HCT116 (cell line): Measurements from ENCODE around the gene GARIN1A. TPM values are rescaled to one million over a fixed set of nuclear protein-coding genes. Genes with fewer than 3 reads are reported as not detected.

ENCODE experiments used
- ATAC-seq: fragments of 200-7000 bp; cut with Tn5 transposase; 2 replicates; pipeline ENCODE4 v1.9.1; 2020; ENCODE audit warnings: mild to moderate bottlenecking, moderate library complexity
- BruUV-seq: library from RNA; stranded (reverse); fragments of 400-500 nt; replicated peaks from 2 replicates; lab custom pipeline; 2021; lab: Mats Ljungman, UMichigan
- CTCF ChIA-PET: fragments of 300-600 bp; sonication (Branson Sonifier 250); formaldehyde crosslinking; loops from one replicate; lab custom pipeline; 2021; ENCODE audit warnings: antibody characterized with exemption; lab: Charles Lee
- POLR2A ChIA-PET: fragments of 300-600, 350-600 bp; sonication (Branson Sonifier 250); formaldehyde crosslinking; loops from one replicate; lab custom pipeline; 2021; ENCODE audit warnings: antibody characterized with exemption; lab: Charles Lee
- RAD21 ChIA-PET, 2 experiments: fragments of 300-600 bp; sonication (Branson Sonifier 250); formaldehyde crosslinking; loops; one replicate each; lab custom pipeline; 2023; ENCODE audit warnings: low total read pairs in 2 of 2; ENCODE audit not compliant: uncharacterized antibody in 2 of 2, unreplicated experiment in 2 of 2, low non-redundant PET in 1 of 2; lab: Charles Lee
- DNase-seq: peaks from one replicate; pipeline ENCODE4 v3.0.0-alpha.2; 2010; ENCODE audit warnings: low read depth, low spot score
- H2AFZ ChIP-seq: fragments of 200-600 bp; shearing (Covaris generic), sonication (generic); 2 replicates; pipeline ENCODE4 v1.6.1; 2017; ENCODE audit warnings: low read depth, mixed run types, mixed read lengths, antibody characterized with exemption, low read length; ENCODE audit not compliant: poor library complexity, severe bottlenecking
- H3K27ac ChIP-seq: 2 replicates; pipeline ENCODE4 v1.5.1; 2012; ENCODE audit warnings: low read depth, low read length
- H3K27me3 ChIP-seq: fragments of 200-600 bp; sonication (generic); 2 replicates; pipeline ENCODE4 v1.6.1; 2016; ENCODE audit warnings: mixed run types, low read length, mixed read lengths; ENCODE audit not compliant: insufficient read depth
- H3K36me3 ChIP-seq, 2 experiments: fragments of 200-500 bp in 1 of 2; fragments of 200-600 bp in 1 of 2; sonication (Bioruptor generic) in 1 of 2; sonication (generic) in 1 of 2; 2 replicates each; pipeline versions ENCODE4 v1.5.1 to v1.6.1; 2014 to 2016; ENCODE audit warnings: low read length in 2 of 2, inconsistent platforms in 1 of 2, mixed read lengths in 1 of 2, mixed run types in 1 of 2; ENCODE audit not compliant: insufficient read depth in 2 of 2, control insufficient read depth in 1 of 2
- H3K4me1 ChIP-seq, 2 experiments: fragments of 200-600 bp in 1 of 2; sonication (generic) in 1 of 2; 2 replicates each; pipeline versions ENCODE4 v1.5.1 to v1.6.1; 2012 to 2017; ENCODE audit warnings: low read length in 2 of 2, inconsistent platforms in 1 of 2, mild to moderate bottlenecking in 1 of 2, mixed read lengths in 1 of 2, mixed run types in 1 of 2, moderate library complexity in 1 of 2; ENCODE audit not compliant: insufficient read depth in 2 of 2, control insufficient read depth in 1 of 2
- H3K4me2 ChIP-seq: fragments of 200-600 bp; sonication (generic); 2 replicates; pipeline ENCODE4 v1.6.1; 2017; ENCODE audit warnings: mixed run types, low read length, mixed read lengths
- H3K4me3 ChIP-seq, 2 experiments: fragments of 200-600 bp in 1 of 2; sonication (generic) in 1 of 2; replicated peaks in 1 of 2; 2 replicates each; pipeline ENCODE4 v1.5.1; 2011 to 2016; ENCODE audit warnings: low read length in 2 of 2, control low read depth in 1 of 2, low read depth in 1 of 2, mild to moderate bottlenecking in 1 of 2, mixed read lengths in 1 of 2, mixed run types in 1 of 2
- H3K79me2 ChIP-seq: fragments of 200-600 bp; sonication (generic); 2 replicates; pipeline ENCODE4 v1.6.1; 2017; ENCODE audit warnings: mild to moderate bottlenecking, mixed run types, low read length, moderate library complexity, mixed read lengths; ENCODE audit not compliant: insufficient read depth
- H3K9ac ChIP-seq: fragments of 200-600 bp; sonication (generic); 2 replicates; pipeline ENCODE4 v1.6.1; 2016; ENCODE audit warnings: low read length, mixed read lengths
- H3K9me2 ChIP-seq: fragments of 200-600 bp; sonication (generic), shearing (Covaris generic); 2 replicates; pipeline ENCODE4 v1.6.1; 2017; ENCODE audit warnings: mixed run types, mild to moderate bottlenecking, moderate library complexity; ENCODE audit not compliant: insufficient read depth
- H3K9me3 ChIP-seq, 2 experiments: fragments of 200-500 bp in 1 of 2; fragments of 200-600 bp in 1 of 2; sonication (Bioruptor generic) in 1 of 2; sonication (generic) in 1 of 2; 2 replicates each; pipeline ENCODE4 v1.6.1; 2014 to 2017; ENCODE audit warnings: low read length in 2 of 2, mixed read lengths in 2 of 2, inconsistent platforms in 1 of 2, low read depth in 1 of 2, mild to moderate bottlenecking in 1 of 2, mixed run types in 1 of 2, moderate library complexity in 1 of 2; ENCODE audit not compliant: control insufficient read depth in 1 of 2, insufficient read depth in 1 of 2
- H4K20me1 ChIP-seq: fragments of 200-600 bp; sonication (generic), shearing (Covaris generic); 2 replicates; pipeline ENCODE4 v1.6.1; 2017; ENCODE audit warnings: mixed run types, mild to moderate bottlenecking, moderate library complexity; ENCODE audit not compliant: insufficient read depth
- CBX3 ChIP-seq: IDR thresholded peaks from 2 replicates; pipeline ENCODE4 v1.6.1; 2012; ENCODE audit warnings: low read depth
- CEBPB ChIP-seq: IDR thresholded peaks from 2 replicates; pipeline ENCODE4 v1.6.1; 2012; ENCODE audit warnings: low read depth
- TCF7L2 ChIP-seq: IDR thresholded peaks from 2 replicates; pipeline ENCODE4 v1.7.0; 2011; ENCODE audit warnings: borderline replicate concordance, inconsistent platforms; ENCODE audit not compliant: insufficient read depth, insufficient read length; ENCODE audit errors: extremely low read depth
- YY1 ChIP-seq: IDR thresholded peaks from 2 replicates; pipeline ENCODE4 v1.6.1; 2011; ENCODE audit warnings: low read length, low read depth, moderate library complexity, mild to moderate bottlenecking; ENCODE audit not compliant: insufficient replicate concordance; ENCODE audit errors: extremely low read depth
- ZNF274 ChIP-seq: fragments of 200-500 bp; sonication (Bioruptor generic); IDR thresholded peaks from 2 replicates; pipeline ENCODE4 v1.6.1; 2014; ENCODE audit warnings: mild to moderate bottlenecking, low read depth, low read length, inconsistent platforms
- intact Hi-C: fragments of 100-400 bp; cut with micrococcal nuclease; formaldehyde crosslinking; loops from 2 replicates; pipeline ENCODE4 v1.10.0; 2022
- total RNA-seq: library from RNA; stranded (reverse); gene quantifications from one replicate; pipeline ENCODE4 v1.2.1, GENCODE V29; 2021; ENCODE audit not compliant: unreplicated experiment
- TF ChIP-seq, protein P1 (sequence below): IDR thresholded peaks from 2 replicates; pipeline ENCODE4 v1.6.1; 2011; ENCODE audit warnings: mild to moderate bottlenecking, low read length, moderate library complexity; ENCODE audit not compliant: insufficient replicate concordance; ENCODE audit errors: extremely low read depth

Gene GARIN1A
- total RNA-seq, 1 experiment from 2014 or later = 0.49 TPM

DNA sequence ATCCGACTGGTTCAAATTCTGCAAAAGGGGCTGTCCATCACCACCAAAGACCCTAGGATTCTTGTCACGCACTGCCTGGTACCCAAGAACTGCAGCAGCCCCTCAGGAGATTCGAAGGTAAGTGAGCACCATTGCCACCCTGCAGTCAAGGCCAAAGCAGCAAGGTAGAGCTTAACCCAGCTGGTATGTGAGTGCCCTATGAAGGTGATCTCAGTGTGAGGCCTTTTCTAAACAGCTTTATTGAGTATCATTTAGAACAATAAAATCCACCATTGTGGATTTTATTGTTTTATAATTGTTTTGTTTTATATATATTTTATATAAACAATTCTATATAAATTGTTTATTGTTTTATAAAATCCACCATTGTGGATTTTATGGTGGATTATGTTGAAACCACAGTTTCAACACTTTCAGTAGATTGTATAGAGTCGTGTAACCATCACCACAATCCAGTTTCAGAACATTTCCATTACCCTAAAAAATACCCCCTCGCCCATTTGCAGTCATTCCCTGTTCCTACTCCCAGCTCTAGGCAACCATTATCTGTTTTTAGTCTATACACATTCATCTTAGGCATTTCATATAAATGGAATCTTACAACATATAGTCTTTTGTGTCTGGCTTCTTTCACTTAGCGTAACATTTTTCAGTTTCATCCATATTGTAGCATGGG lies 47.0 kb downstream of the GARIN1A start:
- intact Hi-C loops = no loop called here
- no TSS peak for BruUV-seq
- RAD21 ChIA-PET = no interaction called here
- TF ChIP-seq YY1 = no peak
- no peak for TF ChIP-seq ZNF274
- TF ChIP-seq, protein P1, sequence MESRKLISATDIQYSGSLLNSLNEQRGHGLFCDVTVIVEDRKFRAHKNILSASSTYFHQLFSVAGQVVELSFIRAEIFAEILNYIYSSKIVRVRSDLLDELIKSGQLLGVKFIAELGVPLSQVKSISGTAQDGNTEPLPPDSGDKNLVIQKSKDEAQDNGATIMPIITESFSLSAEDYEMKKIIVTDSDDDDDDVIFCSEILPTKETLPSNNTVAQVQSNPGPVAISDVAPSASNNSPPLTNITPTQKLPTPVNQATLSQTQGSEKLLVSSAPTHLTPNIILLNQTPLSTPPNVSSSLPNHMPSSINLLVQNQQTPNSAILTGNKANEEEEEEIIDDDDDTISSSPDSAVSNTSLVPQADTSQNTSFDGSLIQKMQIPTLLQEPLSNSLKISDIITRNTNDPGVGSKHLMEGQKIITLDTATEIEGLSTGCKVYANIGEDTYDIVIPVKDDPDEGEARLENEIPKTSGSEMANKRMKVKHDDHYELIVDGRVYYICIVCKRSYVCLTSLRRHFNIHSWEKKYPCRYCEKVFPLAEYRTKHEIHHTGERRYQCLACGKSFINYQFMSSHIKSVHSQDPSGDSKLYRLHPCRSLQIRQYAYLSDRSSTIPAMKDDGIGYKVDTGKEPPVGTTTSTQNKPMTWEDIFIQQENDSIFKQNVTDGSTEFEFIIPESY = no peak
- TF ChIP-seq, all 23 proteins: peak for 0
- DNase-seq = no peak
- no peaks in the 10 kb centered on the region for H4K20me1 ChIP-seq
- ATAC-seq = no peak
- no peaks in the 10 kb centered on the region for H3K27me3 ChIP-seq
- H3K36me3 ChIP-seq = no peaks in the 10 kb centered on the region
- H3K4me2 ChIP-seq = no peak overlapping the region
- ChIA-PET POLR2A (no interaction called here), CTCF (no interaction called here)
- no peaks in the 10 kb centered on the region for H3K9me2 ChIP-seq
- H3K79me2 ChIP-seq = no peaks in the 10 kb centered on the region
- no peak overlapping the region for H3K9ac ChIP-seq
- no peak overlapping the region for H3K4me3 ChIP-seq
- H2AFZ ChIP-seq = no peak overlapping the region
- H3K9me3 ChIP-seq = no peaks in the 10 kb centered on the region
- H3K4me1 ChIP-seq = no peaks in the 10 kb centered on the region
- no peak overlapping the region for H3K27ac ChIP-seq

DNA sequence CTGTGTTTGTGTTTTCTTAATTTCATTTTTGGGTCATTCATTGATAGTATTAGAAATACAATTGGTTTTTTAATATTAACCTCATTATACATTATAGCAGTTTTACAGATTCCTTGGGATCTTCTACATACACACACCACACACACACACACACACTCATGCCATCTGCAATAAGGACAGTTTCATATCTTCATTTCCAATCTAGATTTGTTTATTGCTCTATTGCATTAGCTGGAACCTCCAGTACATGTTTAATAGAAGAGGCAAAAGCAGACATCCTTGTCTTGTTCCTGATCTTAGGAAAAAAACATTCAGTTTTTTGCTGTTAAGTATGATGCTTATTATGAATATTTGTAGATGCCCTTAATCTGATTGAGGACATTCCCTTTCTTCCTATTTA lies 49.3 kb downstream of the GARIN1A start:
- no peak for ATAC-seq
- Histone ChIP-seq H3K4me2 (no peak overlapping the region), H3K79me2 (no peaks in the 10 kb centered on the region), H3K27me3 (no peaks in the 10 kb centered on the region), H4K20me1 (no peaks in the 10 kb centered on the region), H2AFZ (no peak overlapping the region), H3K27ac (no peak overlapping the region), H3K4me1 (no peaks in the 10 kb centered on the region), H3K9me2 (no peaks in the 10 kb centered on the region), H3K36me3 (no peaks in the 10 kb centered on the region), H3K9ac (no peak overlapping the region), H3K9me3 (no peaks in the 10 kb centered on the region), H3K4me3 (no peak overlapping the region)
- ChIA-PET POLR2A (no interaction called here), CTCF (no interaction called here), RAD21 (no interaction called here)
- no peak for TF ChIP-seq TCF7L2
- no peak for TF ChIP-seq CEBPB
- no peak for TF ChIP-seq CBX3
- no TSS peak for BruUV-seq
- intact Hi-C loops = no loop called here
- DNase-seq = no peak

Other genes with a start within 250 kb of the GARIN1A start
- 32.8 TPM for gene HILPDA, start 216.4 kb upstream of the GARIN1A start, total RNA-seq
- 45.7 TPM for gene METTL2B, start 195.5 kb upstream of the GARIN1A start, total RNA-seq
- 106 TPM for gene CALU, start 67.1 kb downstream of the GARIN1A start, total RNA-seq
- gene OPN1SW, start 103.5 kb downstream of the GARIN1A start, total RNA-seq = not detected
- 11.1 TPM for gene CCDC136, start 119.7 kb downstream of the GARIN1A start, total RNA-seq
- 42.8 TPM for gene FLNC, start 158.1 kb downstream of the GARIN1A start, total RNA-seq
- gene ATP6V1F, start 190.6 kb downstream of the GARIN1A start, total RNA-seq = 149 TPM
- gene KCP, start 238.4 kb downstream of the GARIN1A start, total RNA-seq = 1.6 TPM